Activated CD4-positive, alpha-beta T cell treated with anti-CD3 and anti-CD28 coated beads for 4 hours (primary cell): ENCODE results near the gene GPATCH11.

Source experiments
- DNase-seq, 2 donors: peaks; one replicate each; pipeline ENCODE4 v3.0.0-alpha.2; 2020

Gene GPATCH11

DNA sequence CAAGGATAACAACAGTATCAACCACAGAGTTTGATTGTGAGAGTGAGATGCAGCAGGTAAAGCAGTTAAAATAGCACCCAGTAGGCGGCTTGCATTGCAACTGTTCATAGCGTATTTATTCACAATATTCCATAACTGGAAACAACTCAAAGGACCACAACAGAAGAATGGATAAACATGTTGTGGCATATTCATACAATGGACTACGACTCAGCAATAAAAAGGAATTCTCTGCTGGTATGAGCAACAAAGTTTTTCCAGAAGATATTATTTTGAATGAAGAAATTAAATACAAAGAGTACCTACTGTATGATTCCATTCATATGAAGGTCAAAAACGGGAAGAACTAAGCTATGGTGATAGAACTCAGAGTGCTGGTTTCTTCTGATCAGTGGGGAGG is 25.2 kb downstream of the GPATCH11 start:
- no peak for DNase-seq

DNA sequence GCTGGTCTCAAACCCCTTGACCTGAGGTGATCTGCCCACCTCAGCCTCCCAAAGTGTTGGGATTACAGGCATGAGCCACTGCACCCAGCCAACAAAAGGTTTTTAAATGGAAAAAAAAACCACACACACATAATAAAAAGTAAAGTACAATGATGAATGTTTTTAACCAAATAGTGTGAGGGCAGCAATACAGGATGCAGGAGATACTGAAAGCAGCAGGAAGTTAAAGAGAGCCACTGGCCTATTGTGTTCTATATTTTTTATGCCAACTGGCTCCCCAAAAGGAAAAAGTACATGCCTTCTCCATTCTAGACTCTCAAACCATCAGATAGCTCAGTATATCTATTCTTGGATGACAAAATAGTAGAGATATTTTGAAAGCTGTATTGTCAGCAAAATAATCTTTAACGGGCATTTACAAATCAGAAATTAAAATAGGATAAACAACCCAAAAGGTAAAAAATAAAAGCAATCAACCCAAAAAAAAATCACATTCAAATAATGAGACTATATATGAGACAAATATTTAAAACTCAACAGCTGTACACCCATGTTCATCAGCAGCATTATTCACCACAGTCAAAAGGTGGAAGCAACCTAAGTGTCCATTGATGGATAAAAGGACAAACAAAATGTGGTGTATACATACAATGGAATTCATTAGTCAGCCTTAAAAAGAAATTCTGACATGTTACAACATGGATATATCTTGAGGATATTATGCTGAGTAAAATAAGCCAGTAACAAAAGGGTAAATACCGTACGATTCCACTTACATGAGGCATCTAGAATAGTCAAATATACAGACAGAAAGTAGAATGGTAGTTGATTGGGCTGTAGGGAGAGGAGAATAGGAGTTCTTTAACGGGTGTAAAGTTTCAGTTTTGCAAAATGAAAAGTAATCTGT is 26.2 kb downstream of the GPATCH11 start:
- DNase-seq = no peak

DNA sequence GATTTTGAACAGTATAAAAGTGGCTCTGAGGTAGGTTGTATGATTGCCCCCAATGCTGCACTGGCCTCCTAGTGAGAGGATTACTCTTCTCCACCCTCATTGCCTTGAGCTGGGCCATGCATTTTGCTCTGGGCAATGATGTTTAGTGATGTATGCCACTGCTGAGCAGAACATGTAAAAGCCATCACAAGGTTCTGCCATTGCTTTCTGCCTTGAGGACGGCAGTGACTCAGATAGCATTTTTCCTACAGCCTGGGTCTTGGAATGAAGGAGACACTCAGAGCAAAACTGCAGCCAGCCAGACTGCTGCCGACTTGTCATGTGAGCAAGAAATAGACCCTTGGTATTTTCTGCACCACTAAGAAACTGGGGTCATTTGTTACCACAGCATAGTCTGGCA is 27.6 kb downstream of the GPATCH11 start:
- no peak for DNase-seq

DNA sequence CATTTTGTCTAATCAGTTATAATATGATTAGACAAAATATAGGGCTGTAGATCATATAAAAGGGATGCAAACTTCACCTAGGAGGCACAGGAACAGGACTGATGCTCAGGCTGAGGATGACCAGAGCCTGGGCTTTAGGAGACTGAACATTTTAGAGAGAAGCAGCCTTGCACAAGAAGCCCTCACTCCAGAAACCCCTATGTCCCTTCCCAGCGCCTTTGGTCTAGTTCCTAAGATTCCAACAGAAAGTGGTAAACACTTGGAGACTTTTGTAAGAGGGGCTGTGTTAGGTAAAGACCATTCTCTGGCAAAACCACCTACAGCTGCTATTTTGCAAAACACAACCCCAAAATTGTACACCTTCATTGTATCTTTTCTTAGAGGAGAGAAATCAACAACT is 33.2 kb downstream of the GPATCH11 start:
- no peak for DNase-seq

DNA sequence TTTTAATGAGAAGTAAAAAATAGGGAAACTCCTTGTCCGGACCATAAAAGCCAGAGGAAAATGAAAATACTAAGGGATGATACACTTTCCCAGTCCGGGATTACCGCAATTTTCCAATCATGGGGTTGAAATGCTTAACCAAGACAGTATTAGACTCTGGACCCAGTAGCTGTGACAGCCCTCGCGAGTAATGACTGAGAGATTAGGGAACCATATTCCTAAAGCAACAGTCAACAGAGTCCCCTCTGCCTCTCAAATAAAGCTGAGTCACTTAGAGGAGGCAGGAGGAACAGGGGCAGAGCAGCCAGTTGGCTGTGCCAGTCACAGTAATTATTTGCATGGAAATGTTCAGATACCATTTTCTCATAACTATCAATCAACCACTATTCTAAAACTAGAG is 34.8 kb downstream of the GPATCH11 start:
- DNase-seq = no peak

DNA sequence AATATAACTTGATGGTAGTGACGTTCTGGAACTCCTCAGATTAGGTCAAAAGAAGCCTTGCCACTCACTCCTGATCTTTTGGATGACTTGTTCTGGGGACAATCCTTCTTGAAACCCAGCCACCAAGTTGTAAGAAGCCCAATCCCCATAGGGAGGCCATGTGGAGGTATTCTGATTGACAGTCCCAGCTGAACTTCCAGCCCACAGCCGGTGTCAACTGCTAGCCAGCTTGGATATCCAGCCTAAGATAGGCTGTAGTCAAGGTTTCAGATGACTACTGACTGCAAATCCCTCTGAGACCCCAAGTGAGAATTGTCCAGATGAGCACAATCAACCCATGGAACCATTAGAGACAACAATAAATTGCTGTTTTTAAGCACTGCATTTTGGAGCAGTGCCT is 41.1 kb downstream of the GPATCH11 start:
- DNase-seq = no peak

DNA sequence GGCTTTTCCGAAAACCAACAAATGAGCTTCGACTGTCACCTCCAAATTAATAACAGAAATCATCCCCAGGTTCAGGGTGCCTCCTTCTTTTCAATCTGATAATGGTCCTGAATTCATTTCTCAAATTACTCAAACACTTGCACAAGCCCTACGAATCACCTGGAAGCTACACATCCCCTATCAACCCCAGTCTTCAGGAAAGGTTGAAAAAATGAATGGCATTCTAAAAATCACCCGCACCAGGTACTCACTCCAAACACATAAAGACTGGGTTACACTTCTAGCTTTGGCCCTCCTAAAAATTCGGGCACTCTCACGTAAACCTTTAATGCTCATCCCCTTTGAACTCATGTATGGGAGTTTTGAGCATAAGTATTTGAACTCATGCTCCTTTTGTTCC is 48.6 kb downstream of the GPATCH11 start:
- no peak for DNase-seq

DNA sequence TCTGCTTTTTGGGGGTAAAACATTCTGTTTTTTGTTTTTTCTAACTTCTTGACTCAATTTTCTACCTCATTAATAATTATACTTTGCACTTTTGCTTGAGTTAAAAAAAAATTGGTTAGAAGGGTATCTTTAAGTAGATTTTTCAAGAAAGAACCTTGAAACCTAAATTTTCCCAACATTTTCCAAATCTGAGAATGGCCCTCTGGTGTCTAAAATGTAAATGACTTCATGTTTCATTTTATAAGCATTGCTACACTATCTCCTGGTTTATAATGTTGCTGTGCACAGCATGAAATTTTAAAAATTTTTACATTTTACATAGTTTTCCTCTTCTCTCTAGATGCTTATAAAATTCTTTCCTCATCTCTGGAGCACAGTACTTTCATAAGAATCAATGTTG is 58.2 kb downstream of the GPATCH11 start:
- no peak for DNase-seq

DNA sequence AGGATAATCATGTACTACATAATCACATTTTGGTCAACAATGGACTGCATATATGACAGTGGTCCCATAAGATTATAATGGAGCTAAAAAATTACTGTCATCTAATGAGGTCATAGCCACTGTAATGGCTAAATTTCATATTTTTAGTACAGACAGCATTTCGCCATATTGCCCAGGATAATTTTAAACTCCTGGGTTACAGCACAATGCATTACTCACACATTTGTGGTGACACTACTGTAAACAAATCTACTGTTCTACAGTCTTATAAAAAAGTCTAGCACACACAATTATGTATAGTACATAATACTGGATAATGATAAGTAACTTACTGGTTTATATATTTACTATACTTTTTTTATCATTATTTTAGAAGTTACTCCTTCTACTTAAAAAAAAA is 59.7 kb downstream of the GPATCH11 start:
- no peak for DNase-seq

DNA sequence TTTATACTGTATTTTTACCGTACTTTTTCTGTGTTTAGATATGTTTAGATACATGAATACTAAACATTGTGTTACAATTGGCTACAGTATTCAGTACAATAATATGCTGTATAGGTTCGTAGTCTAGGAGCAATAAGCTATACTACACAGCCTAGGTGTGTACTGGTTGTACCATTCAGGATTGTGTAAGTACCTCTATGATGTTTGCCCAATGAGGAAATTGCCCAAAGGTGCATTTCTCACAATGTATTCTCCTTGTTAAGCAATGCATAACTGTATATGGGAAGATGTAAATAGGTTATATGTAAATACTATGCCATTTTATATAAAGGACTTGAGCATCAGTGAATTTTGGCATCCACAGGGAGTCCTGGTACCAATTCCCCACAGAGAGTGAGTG is 61.7 kb downstream of the GPATCH11 start:
- DNase-seq = no peak

DNA sequence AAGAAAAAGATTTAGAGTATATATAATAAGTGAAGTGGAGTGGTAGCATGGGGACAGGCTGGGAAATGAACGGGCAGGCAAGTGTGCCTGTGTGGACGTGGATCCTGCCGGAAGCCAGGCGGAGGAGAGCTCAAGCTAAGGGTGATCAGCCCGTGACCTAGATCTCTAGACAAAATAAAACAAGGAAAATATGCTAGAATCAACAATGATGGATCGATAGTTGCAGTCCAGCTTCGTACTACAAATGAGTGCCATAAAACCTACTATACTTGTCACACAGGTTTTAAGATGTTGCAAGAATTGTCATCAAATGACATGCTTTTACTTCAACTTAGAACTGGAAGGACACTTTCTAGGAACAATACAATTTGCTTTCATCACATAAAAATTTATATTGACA is 64.0 kb downstream of the GPATCH11 start:
- DNase-seq = no peak
